ENCODE measurements around the gene ZNF664. TPM values are rescaled to one million over a fixed set of nuclear protein-coding genes. Genes with fewer than 3 reads are reported as not detected.

The ZNF664 gene
- total RNA-seq, 1 experiment from 2014 or later, result 34.2 TPM

- H3K27me3 ChIP-seq, result no peaks in the 10 kb centered on the region
- no peaks in the 10 kb centered on the region for H3K36me3 ChIP-seq
- no peaks in the 10 kb centered on the region; the same call in 1 of the 2 replicates for H3K9me3 ChIP-seq
- no peak for DNase-seq
- H3K4me3 ChIP-seq, result no peak overlapping the region
These were observed 52.6 kb downstream of the ZNF664 start for GRCh38 chr12:124025661-124026060.

DNA sequence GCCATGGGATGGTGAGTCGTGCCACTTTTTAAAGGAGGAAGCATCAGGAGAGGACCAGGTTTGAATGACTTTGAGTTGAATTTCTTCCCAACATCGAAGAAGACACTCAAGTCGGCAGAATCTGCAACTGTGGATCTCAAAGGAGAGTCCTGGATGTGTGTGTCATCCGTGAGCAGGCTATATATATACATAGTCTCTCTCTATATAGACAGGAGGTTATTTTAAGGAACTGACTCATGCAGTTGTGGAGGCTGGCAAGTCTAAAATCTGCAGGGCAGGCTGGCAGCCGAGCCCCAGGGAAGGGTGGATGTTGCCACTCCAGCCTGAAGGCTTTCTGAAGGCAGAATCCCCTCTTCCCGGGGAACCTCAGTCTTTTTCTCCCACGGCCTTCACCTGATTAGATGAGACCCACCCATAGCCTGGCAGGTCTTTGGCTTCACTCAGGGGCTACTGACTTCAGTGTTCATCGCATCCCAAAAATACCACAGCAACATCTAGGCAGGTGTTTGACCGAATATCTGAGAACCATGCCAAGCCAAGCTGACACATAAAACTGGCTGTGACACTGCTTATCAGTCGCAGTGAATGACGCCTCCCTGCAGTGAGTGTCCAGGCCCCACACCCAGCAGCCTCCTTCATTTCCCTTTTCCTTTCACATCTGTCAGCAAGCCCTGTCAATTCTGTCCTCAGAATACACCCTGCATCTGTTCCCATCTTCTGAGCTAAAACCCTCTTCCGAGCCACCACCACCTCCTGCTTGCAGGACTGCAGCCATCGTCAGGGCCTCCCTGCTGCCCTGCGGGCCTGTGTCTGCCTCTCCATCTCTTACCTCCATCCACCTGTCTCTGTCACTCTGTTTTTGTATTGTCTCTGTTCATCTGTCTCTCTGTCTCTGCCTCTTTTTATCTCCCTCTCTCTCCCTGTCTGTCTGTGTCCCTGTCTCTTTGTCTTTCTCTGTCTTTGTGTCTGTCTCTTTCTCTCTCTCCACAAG is 54.0 kb downstream of the ZNF664 start:
- Histone ChIP-seq H3K27me3 (no peaks in the 10 kb centered on the region), H3K4me3 (no peak overlapping the region), H3K36me3 (no peaks in the 10 kb centered on the region), H3K9me3 (no peaks in the 10 kb centered on the region; the same call in 1 of the 2 replicates)
- peak; percentile 63 for DNase-seq

DNA sequence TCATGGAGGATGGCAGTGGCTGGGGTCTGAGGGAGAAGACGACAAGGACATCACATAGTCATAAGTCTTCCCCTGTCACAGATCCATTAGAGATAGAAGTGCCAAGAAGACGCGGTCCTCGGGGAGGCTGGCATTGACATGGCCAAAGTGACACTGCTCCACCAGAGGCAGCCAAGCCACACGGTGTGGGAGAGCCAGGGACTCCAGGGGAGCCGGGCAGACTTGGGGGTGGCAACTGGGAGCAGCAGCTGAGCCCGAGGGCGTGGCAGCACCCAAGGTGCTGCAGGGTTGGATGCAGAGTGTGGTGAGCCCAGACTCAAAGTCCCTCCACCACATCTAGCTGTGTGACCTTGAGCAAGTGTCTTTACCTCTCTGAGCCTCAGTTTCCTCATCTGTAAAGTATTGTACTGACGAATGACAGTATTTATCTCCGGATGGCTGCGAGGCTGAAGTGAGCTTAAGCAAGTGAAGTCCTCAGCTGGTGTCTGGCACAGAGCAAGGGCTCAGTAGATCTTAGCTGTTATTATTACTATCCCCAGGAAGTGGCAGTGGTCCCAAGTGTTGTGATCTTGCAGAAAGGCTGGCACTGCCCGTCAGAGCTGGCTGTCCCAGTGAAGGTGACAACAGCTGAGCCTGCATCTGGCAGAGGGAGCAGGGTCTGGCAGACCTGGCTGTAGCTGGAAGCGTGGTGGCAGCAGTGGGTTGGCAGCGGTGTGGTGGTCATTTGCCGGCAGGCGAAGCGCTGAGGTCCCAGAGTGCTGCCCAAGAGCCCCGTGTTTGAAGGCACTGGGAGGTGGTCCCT is 54.9 kb downstream of the ZNF664 start:
- Histone ChIP-seq H3K4me3 (no peak overlapping the region), H3K36me3 (no peaks in the 10 kb centered on the region), H3K9me3 (no peaks in the 10 kb centered on the region; the same call in 1 of the 2 replicates), H3K27me3 (no peaks in the 10 kb centered on the region)
- DNase-seq, result no peak

- Histone ChIP-seq H3K27me3 (no peaks in the 10 kb centered on the region), H3K4me3 (no peak overlapping the region), H3K36me3 (no peaks in the 10 kb centered on the region), H3K9me3 (no peaks in the 10 kb centered on the region; the same call in 1 of the 2 replicates)
- DNase-seq, result no peak
These were observed 55.5 kb downstream of the ZNF664 start for GRCh38 chr12:124028555-124028925.

- Histone ChIP-seq H3K36me3 (no peaks in the 10 kb centered on the region), H3K9me3 (no peaks in the 10 kb centered on the region; the same call in 1 of the 2 replicates), H3K4me3 (no peak overlapping the region), H3K27me3 (no peaks in the 10 kb centered on the region)
- DNase-seq, result no peak
These were observed 57.0 kb downstream of the ZNF664 start for GRCh38 chr12:124030008-124030407.

- H3K36me3 ChIP-seq, result no peaks in the 10 kb centered on the region
- no peak overlapping the region for H3K4me3 ChIP-seq
- no peaks in the 10 kb centered on the region for H3K27me3 ChIP-seq
- peak; percentile 32 for DNase-seq
- H3K9me3 ChIP-seq, result no peaks in the 10 kb centered on the region; the same call in 1 of the 2 replicates
These were observed 57.5 kb downstream of the ZNF664 start for GRCh38 chr12:124030510-124030909.

DNA sequence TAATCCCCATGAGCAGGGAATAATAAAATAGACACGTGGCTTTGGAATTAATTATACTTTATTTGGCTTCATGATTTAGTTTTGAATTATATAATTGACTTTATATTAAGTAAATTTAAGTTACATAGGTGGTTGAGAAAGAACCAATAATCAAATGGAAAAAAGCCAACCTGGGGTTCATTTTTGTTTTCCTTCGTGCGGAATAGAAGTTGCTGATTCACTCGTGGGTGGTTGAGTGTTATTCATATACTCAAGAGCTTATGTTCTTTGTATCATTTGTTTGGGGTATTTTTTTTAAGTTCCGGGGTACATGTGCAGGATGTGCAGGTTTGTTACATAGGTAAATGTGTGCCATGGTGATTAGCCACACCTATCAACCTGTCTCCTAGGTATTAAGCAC is 58.0 kb downstream of the ZNF664 start:
- DNase-seq, result no peak
- Histone ChIP-seq H3K36me3 (no peaks in the 10 kb centered on the region), H3K27me3 (peaks cover 2% of the 10 kb centered on the region; the same call in 1 of the 2 replicates), H3K9me3 (no peaks in the 10 kb centered on the region; the same call in 1 of the 2 replicates), H3K4me3 (no peak overlapping the region)

GRCh38 chr12:124032265-124032886 is 59.4 kb downstream of the ZNF664 start:
- Histone ChIP-seq H3K36me3 (no peaks in the 10 kb centered on the region), H3K27me3 (peaks cover 4% of the 10 kb centered on the region; the same call in 1 of the 2 replicates), H3K4me3 (no peak overlapping the region), H3K9me3 (no peaks in the 10 kb centered on the region)
- peak; percentile 27 for DNase-seq

DNA sequence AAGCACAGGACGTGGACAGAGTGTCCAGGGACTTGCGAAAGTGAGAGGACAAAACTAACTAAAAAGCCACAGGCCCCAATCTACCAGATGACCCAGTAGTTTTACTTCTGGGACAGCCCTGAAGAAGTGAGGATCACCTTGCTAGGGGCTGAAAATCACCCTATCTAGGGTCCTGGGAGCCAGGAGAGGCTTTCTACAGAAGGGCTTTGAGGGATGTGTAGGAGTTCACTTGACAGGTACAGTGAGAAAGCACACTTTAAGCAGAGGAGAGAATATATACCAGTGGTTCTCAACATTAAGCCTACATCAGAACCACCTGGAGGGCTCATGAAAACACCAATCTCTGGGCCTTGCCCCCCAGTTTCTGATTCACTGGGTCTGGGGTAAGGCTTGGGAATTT is 60.8 kb downstream of the ZNF664 start:
- Histone ChIP-seq H3K4me3 (no peak overlapping the region), H3K36me3 (no peaks in the 10 kb centered on the region), H3K9me3 (no peaks in the 10 kb centered on the region), H3K27me3 (peaks cover 4% of the 10 kb centered on the region; the same call in 1 of the 2 replicates)
- DNase-seq, result no peak

- no peaks in the 10 kb centered on the region for H3K9me3 ChIP-seq
- peaks cover 4% of the 10 kb centered on the region; the same call in 1 of the 2 replicates for H3K27me3 ChIP-seq
- no peaks in the 10 kb centered on the region for H3K36me3 ChIP-seq
- H3K4me3 ChIP-seq, result no peak overlapping the region
- DNase-seq, result no peak
These were observed 61.3 kb downstream of the ZNF664 start for GRCh38 chr12:124034297-124034696.

DNA sequence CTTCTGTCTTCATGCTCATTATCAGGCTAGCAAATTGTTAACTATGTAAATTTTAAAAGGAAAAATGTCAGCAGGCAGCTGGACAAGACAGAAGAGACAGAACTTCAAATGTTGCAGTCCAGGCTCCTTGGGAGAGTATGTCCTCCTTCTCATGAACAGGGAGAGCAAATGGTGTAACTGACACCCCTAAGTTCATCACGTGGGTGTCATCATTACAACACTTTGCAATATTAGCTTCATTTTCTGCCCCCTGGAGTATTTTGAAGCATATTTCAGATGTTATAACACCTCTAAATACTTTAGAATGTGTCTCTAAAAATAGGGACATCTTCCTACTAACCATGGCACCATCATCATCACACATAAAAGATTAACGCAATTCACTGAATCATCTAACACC is 62.1 kb downstream of the ZNF664 start:
- no peak for DNase-seq
- Histone ChIP-seq H3K4me3 (no peak overlapping the region), H3K27me3 (peaks cover 4% of the 10 kb centered on the region; the same call in 1 of the 2 replicates), H3K9me3 (no peaks in the 10 kb centered on the region), H3K36me3 (no peaks in the 10 kb centered on the region)

- H3K9me3 ChIP-seq, result no peaks in the 10 kb centered on the region
- no peak for DNase-seq
- peaks cover 4% of the 10 kb centered on the region; the same call in 1 of the 2 replicates for H3K27me3 ChIP-seq
- no peak overlapping the region for H3K4me3 ChIP-seq
- H3K36me3 ChIP-seq, result no peaks in the 10 kb centered on the region
These were observed 63.2 kb downstream of the ZNF664 start for GRCh38 chr12:124036171-124036598.

DNA sequence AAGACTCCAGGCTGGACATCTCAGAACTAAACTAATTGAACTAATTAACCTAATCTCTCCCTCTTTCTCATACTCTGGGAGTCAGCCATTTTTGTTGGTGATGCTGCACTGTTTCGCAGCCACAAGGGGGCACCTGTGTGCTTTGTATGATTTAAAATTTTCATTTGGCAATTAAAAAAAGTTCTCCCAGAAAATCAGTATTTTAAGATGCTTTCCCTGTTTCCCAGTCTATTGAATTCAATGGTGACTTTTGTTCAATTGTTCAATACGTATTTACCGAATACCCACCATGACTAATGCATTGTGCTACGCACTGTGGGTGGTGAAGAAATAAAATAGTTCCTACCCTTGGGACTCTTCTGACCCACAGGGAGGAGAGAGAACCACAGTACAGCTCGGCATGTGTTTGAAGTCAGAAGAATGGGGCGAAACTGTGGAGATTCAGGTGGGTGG is 63.7 kb downstream of the ZNF664 start:
- no peak for DNase-seq
- H3K9me3 ChIP-seq, result no peaks in the 10 kb centered on the region
- no peak overlapping the region for H3K4me3 ChIP-seq
- H3K36me3 ChIP-seq, result no peaks in the 10 kb centered on the region
- H3K27me3 ChIP-seq, result peaks cover 4% of the 10 kb centered on the region; the same call in 1 of the 2 replicates

DNA sequence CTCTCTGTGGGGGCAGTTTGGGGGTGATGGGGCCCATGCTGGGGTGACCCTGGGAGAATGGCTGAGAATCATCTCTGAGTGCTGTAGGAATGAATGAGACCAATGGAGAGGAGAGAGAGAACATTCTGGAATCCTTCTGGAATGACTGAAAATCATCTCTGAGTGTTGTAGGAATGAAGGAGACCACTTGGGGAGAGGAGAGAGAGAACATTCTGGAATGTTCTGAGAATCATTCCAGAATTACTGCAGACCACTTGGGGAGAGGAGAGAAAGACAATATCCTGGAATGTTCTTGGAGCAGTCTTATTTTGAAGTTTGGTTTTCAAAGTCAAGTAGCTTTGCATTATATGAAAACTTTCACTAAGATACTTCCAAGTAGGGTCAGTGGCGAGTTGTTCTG is 64.3 kb downstream of the ZNF664 start:
- Histone ChIP-seq H3K9me3 (no peaks in the 10 kb centered on the region), H3K27me3 (peaks cover 4% of the 10 kb centered on the region; the same call in 1 of the 2 replicates), H3K4me3 (no peak overlapping the region), H3K36me3 (no peaks in the 10 kb centered on the region)
- no peak for DNase-seq

- Histone ChIP-seq H3K9me3 (no peaks in the 10 kb centered on the region), H3K36me3 (no peaks in the 10 kb centered on the region), H3K27me3 (peaks cover 4% of the 10 kb centered on the region; the same call in 1 of the 2 replicates), H3K4me3 (no peak overlapping the region)
- no peak for DNase-seq
These were observed 66.3 kb downstream of the ZNF664 start for GRCh38 chr12:124039276-124039675.

GRCh38 chr12:124040291-124040690 is 67.3 kb downstream of the ZNF664 start:
- Histone ChIP-seq H3K4me3 (no peak overlapping the region), H3K9me3 (no peaks in the 10 kb centered on the region), H3K36me3 (no peaks in the 10 kb centered on the region), H3K27me3 (peaks cover 4% of the 10 kb centered on the region; the same call in 1 of the 2 replicates)
- no peak for DNase-seq

Data from MG63 (cell line).